BJ (cell line): ENCODE data around the gene ACP1. TPM values are rescaled to one million over a fixed set of nuclear protein-coding genes. Genes with fewer than 3 reads are reported as not detected.

ENCODE experiments used
- CTCF ChIA-PET: fragments of 350-600 bp; formaldehyde crosslinking; extraction: SDS; loops from one replicate; lab custom pipeline; 2021; ENCODE audit warnings: antibody characterized with exemption, inconsistent platforms; lab: Yijun Ruan, JAX
- POLR2A ChIA-PET: fragments of 300-600 bp; sonication (Branson Sonifier 250); formaldehyde crosslinking; extraction: SDS; loops from one replicate; lab custom pipeline; 2021; ENCODE audit warnings: antibody characterized with exemption; lab: Charles Lee
- DNase-seq: peaks from one replicate; pipeline ENCODE4 v3.0.0-alpha.2; 2011; ENCODE audit warnings: low read depth
- H3K27me3 ChIP-seq: 2 replicates; pipeline ENCODE4 v1.6.0; 2011; ENCODE audit warnings: low read length; ENCODE audit not compliant: control insufficient read depth, insufficient read depth
- H3K36me3 ChIP-seq: 2 replicates; pipeline ENCODE4 v1.5.1; 2011; ENCODE audit warnings: low read length; ENCODE audit not compliant: control insufficient read depth, insufficient read depth
- H3K4me3 ChIP-seq: 2 replicates; pipeline ENCODE4 v1.5.1; 2011; ENCODE audit warnings: low read depth, mild to moderate bottlenecking, control low read depth, low read length
- CTCF ChIP-seq: IDR thresholded peaks from 2 replicates; pipeline ENCODE4 v1.5.1; 2011; ENCODE audit warnings: low read depth, mild to moderate bottlenecking, control low read depth, inconsistent platforms, low read length, moderate library complexity; ENCODE audit not compliant: insufficient read depth
- polyA plus RNA-seq: library from polyadenylated mRNA; depleted of rRNA; stranded (reverse); fragments of >200 nt; gene quantifications from 2 replicates; pipeline ENCODE4 v1.2.3, GENCODE V29; 2011

The ACP1 gene
- polyA plus RNA-seq, 1 experiment = 135 TPM

GRCh38 chr2:287471-287885 is 22.7 kb downstream of the ACP1 start:
- no peak for DNase-seq
- H3K36me3 ChIP-seq = 0 out of 2 replicates have a peak, but pooled peaks cover 3% of the 10 kb centered on the region
- ChIA-PET CTCF (interaction anchor here (0.7 to 3.4 kb wide), 3 partner anchors 41 to 442 kb away, joined by 3 to 31 read pairs (median 4); no protein-coding TSS in a partner anchor), POLR2A (no interaction called here)
- peaks cover 8% of the 10 kb centered on the region for H3K27me3 ChIP-seq
- peak overlapping the region; percentile 18 for H3K4me3 ChIP-seq
- TF ChIP-seq CTCF = no peak

GRCh38 chr2:287911-288757 is 23.4 kb downstream of the ACP1 start, which contains the start of gene ALKAL2:
TSS of gene ALKAL2 (minus strand) at chr2:288091. CDS start at chr2:287835, 256 bp downstream.
- ChIA-PET POLR2A (no interaction called here), CTCF (interaction anchor here (0.6 to 3.4 kb wide), 7 partner anchors 16 to 116 kb away, joined by 3 to 31 read pairs (median 5); no protein-coding TSS in a partner anchor)
- no peak for TF ChIP-seq CTCF
- peaks cover 8% of the 10 kb centered on the region for H3K27me3 ChIP-seq
- 0 out of 2 replicates have a peak, but pooled peaks cover 2% of the 10 kb centered on the region for H3K36me3 ChIP-seq
- DNase-seq = no peak
- H3K4me3 ChIP-seq = peak within 1 kb of the TSS; percentile 18

GRCh38 chr2:288758-289361 is 24.1 kb downstream of the ACP1 start:
- peaks cover 8% of the 10 kb centered on the region for H3K27me3 ChIP-seq
- POLR2A ChIA-PET = no interaction called here
- H3K36me3 ChIP-seq = no peaks in the 10 kb centered on the region
- TF ChIP-seq CTCF = no peak
- no peak for DNase-seq
- H3K4me3 ChIP-seq = no peak overlapping the region
- CTCF ChIA-PET = interaction anchor here (0.6 to 3.4 kb wide), 10 partner anchors 12 to 348 kb away, joined by 3 to 31 read pairs (median 9); no protein-coding TSS in a partner anchor

GRCh38 chr2:289362-290089 is 24.8 kb downstream of the ACP1 start:
- POLR2A ChIA-PET = no interaction called here
- CTCF ChIA-PET = interaction anchor here (0.8 to 3.4 kb wide), 23 partner anchors 8 to 378 kb away, joined by 3 to 31 read pairs (median 5); no protein-coding TSS in a partner anchor
- peaks cover 8% of the 10 kb centered on the region for H3K27me3 ChIP-seq
- no peaks in the 10 kb centered on the region for H3K36me3 ChIP-seq
- peak; percentile 8; the same call in 1 of the 2 replicates for TF ChIP-seq CTCF
- H3K4me3 ChIP-seq = peak overlapping the region; percentile 45
- DNase-seq = no peak
